HG02852 (cell line): Measurements from ENCODE around the gene TUBB8B.
"Not testable (repeated sequence)": the region's sequence is repeated elsewhere in the genome, so short reads cannot be mapped to it uniquely, and the experiment has no call there.

ENCODE experiments used
- ATAC-seq: cut with Tn5 transposase; IDR thresholded peaks from one replicate; pipeline ENCODE4 v1.9.1; 2021; ENCODE audit warnings: mild to moderate bottlenecking, moderate library complexity; ENCODE audit not compliant: unreplicated experiment

The TUBB8B gene

GRCh38 chr18:49176-49665, at the start of gene TUBB8B:
TSS of gene TUBB8B (minus strand) at chr18:49615. CDS start at chr18:49557, 58 bp downstream.
- not testable (repeated sequence) for ATAC-seq

GRCh38 chr18:97252-97914, 48.0 kb upstream of the TUBB8B start:
- ATAC-seq = peak; percentile 95

- not testable (repeated sequence) for ATAC-seq
Observed at GRCh38 chr18:96767-97131, 47.3 kb upstream of the TUBB8B start.

- ATAC-seq = not testable (repeated sequence)
Observed at GRCh38 chr18:96101-96766, 46.8 kb upstream of the TUBB8B start.

- ATAC-seq = not testable (repeated sequence)
Observed at GRCh38 chr18:95580-95979, 46.2 kb upstream of the TUBB8B start.

GRCh38 chr18:93897-94408, 44.5 kb upstream of the TUBB8B start:
- not testable (repeated sequence) for ATAC-seq

- ATAC-seq = not testable (repeated sequence)
Observed at GRCh38 chr18:91561-91960, 42.1 kb upstream of the TUBB8B start.

GRCh38 chr18:90396-91193, 41.2 kb upstream of the TUBB8B start:
- not testable (repeated sequence) for ATAC-seq

- not testable (repeated sequence) for ATAC-seq
Observed at GRCh38 chr18:89124-89523, 39.7 kb upstream of the TUBB8B start.

GRCh38 chr18:84801-85200, 35.4 kb upstream of the TUBB8B start:
- ATAC-seq = not testable (repeated sequence)

- ATAC-seq = not testable (repeated sequence)
Observed at GRCh38 chr18:82626-83209, 33.3 kb upstream of the TUBB8B start.

- ATAC-seq = not testable (repeated sequence)
Observed at GRCh38 chr18:80881-81280, 31.5 kb upstream of the TUBB8B start.

GRCh38 chr18:80202-80601, 30.8 kb upstream of the TUBB8B start:
- not testable (repeated sequence) for ATAC-seq

- ATAC-seq = not testable (repeated sequence)
Observed at GRCh38 chr18:75525-76160, 26.2 kb upstream of the TUBB8B start.

GRCh38 chr18:73181-73777, 23.9 kb upstream of the TUBB8B start:
- ATAC-seq = not testable (repeated sequence)

- ATAC-seq = not testable (repeated sequence)
Observed at GRCh38 chr18:67701-68100, 18.3 kb upstream of the TUBB8B start.

GRCh38 chr18:64279-64678, 14.9 kb upstream of the TUBB8B start:
- not testable (repeated sequence) for ATAC-seq

- not testable (repeated sequence) for ATAC-seq
Observed at GRCh38 chr18:63656-64055, 14.2 kb upstream of the TUBB8B start.

GRCh38 chr18:54388-54787, 5.0 kb upstream of the TUBB8B start:
- ATAC-seq = not testable (repeated sequence)

- not testable (repeated sequence) for ATAC-seq
Observed at GRCh38 chr18:48696-49095, 719 bp downstream of the TUBB8B start.
